K562 (cell line): ENCODE results near the gene BTBD10. TPM values are rescaled to one million over a fixed set of nuclear protein-coding genes. Genes with fewer than 3 reads are reported as not detected.

Source experiments
- KDM1A ChIP-seq, 2 experiments: fragments of 450-650 bp; IDR thresholded peaks; 2 replicates each; pipeline ENCODE4 v1.6.1; 2016; ENCODE audit warnings: mild to moderate bottlenecking in 2 of 2
- L3MBTL2 ChIP-seq: fragments of 450-650 bp; IDR thresholded peaks from 2 replicates; pipeline ENCODE4 v1.6.1; 2016; ENCODE audit warnings: mild to moderate bottlenecking, moderate library complexity
- LARP7 ChIP-seq: fragments of 450-650 bp; IDR thresholded peaks from 2 replicates; pipeline ENCODE4 v1.6.1; 2016
- MAFF ChIP-seq: IDR thresholded peaks from 2 replicates; pipeline ENCODE4 v1.6.1; 2012; ENCODE audit warnings: low read length, improper control_type of control experiment
- MGA ChIP-seq: fragments of 450-650 bp; IDR thresholded peaks from 2 replicates; pipeline ENCODE4 v1.6.1; 2016; ENCODE audit warnings: mild to moderate bottlenecking, moderate library complexity
- NRF1 ChIP-seq, 2 experiments: fragments of 450-650 bp; IDR thresholded peaks in 1 of 2; conservative IDR thresholded peaks in 1 of 2; 2 replicates each; pipeline ENCODE4 v1.6.1; 2014; ENCODE audit warnings: mild to moderate bottlenecking in 2 of 2
- SAFB2 ChIP-seq: fragments of 200-400 bp; formaldehyde crosslinking; IDR thresholded peaks from 2 replicates; pipeline ENCODE4 v1.6.1; 2018; ENCODE audit warnings: borderline replicate concordance, low read length, low read depth, moderate library complexity; ENCODE audit not compliant: severe bottlenecking
- SIRT6 ChIP-seq: IDR thresholded peaks from one replicate; pipeline ENCODE4 v1.6.1; 2012; ENCODE audit warnings: low read depth, mild to moderate bottlenecking, control low read depth, inconsistent platforms, low read length, moderate library complexity
- SUPT5H ChIP-seq: fragments of 450-650 bp; IDR thresholded peaks from 2 replicates; pipeline ENCODE4 v1.6.1; 2016
- TAF1 ChIP-seq: IDR thresholded peaks from 2 replicates; pipeline ENCODE4 v1.6.1; 2011; ENCODE audit warnings: mild to moderate bottlenecking, low read length, moderate library complexity; ENCODE audit not compliant: insufficient read depth, control insufficient read depth, severe bottlenecking; ENCODE audit errors: extremely low read depth
- ZKSCAN3 ChIP-seq: fragments of 250-450 bp; sonication (Bioruptor Pico); IDR thresholded peaks from 2 replicates; pipeline ENCODE4 v1.4.0; 2020
- ZNF140 ChIP-seq: fragments of 250-450 bp; sonication (Bioruptor Pico); IDR thresholded peaks from 2 replicates; pipeline ENCODE4 v1.8.0; 2021; ENCODE audit warnings: moderate library complexity, mild to moderate bottlenecking, inconsistent platforms
- ZNF79 ChIP-seq: fragments of 250-450 bp; sonication (Bioruptor Pico); IDR thresholded peaks from 2 replicates; pipeline ENCODE4 v1.4.0; 2020; ENCODE audit warnings: low read depth, mild to moderate bottlenecking, moderate library complexity
- polyA plus RNA-seq, 8 experiments: library from polyadenylated mRNA; depleted of rRNA in 4 of 8; stranded (reverse) in 5 of 8; unstranded in 3 of 8; fragments of >200 nt; fragmentation: Nextera tagmentation in 2 of 8; fragmentation: Illumina TruSeq in 1 of 8; extraction: Ambion mirVana in 2 of 8; extraction: Trizol in 1 of 8; gene quantifications; 2 replicates each; pipeline versions ENCODE4 v1.2.1 to v1.2.3, GENCODE V29; 2011 to 2014; ENCODE audit warnings: inconsistent platforms in 1 of 8, missing spikeins in 1 of 8
- total RNA-seq, 7 experiments: library from RNA; depleted of rRNA in 6 of 7; stranded (reverse); fragments of >200 nt in 6 of 7; fragmentation: Illumina TruSeq in 2 of 7; extraction: Trizol in 2 of 7; gene quantifications; 2 replicates each; pipeline versions ENCODE4 v1.2.1 to v1.2.3, GENCODE V29; 2011 to 2021; ENCODE audit warnings: low replicate concordance in 1 of 7
- TF ChIP-seq, protein P1 (sequence below), 2 experiments: fragments of 450-650 bp; conservative IDR thresholded peaks; 2 replicates each; pipeline ENCODE4 v1.6.1; 2017; ENCODE audit warnings: mild to moderate bottlenecking in 2 of 2, moderate library complexity in 2 of 2
- TF ChIP-seq, protein P2 (sequence below): fragments of 250-450 bp; sonication (Bioruptor Pico); IDR thresholded peaks from 2 replicates; pipeline ENCODE4 v1.8.0; 2022; ENCODE audit warnings: moderate library complexity, mild to moderate bottlenecking, inconsistent platforms

BTBD10 gene
- total and polyA plus RNA-seq, 9 of the 15 experiments (the other 6 are each of a cell fraction or from before 2014, with no cell fraction given), result 11.6 to 22.8 (median 16.3) TPM

DNA sequence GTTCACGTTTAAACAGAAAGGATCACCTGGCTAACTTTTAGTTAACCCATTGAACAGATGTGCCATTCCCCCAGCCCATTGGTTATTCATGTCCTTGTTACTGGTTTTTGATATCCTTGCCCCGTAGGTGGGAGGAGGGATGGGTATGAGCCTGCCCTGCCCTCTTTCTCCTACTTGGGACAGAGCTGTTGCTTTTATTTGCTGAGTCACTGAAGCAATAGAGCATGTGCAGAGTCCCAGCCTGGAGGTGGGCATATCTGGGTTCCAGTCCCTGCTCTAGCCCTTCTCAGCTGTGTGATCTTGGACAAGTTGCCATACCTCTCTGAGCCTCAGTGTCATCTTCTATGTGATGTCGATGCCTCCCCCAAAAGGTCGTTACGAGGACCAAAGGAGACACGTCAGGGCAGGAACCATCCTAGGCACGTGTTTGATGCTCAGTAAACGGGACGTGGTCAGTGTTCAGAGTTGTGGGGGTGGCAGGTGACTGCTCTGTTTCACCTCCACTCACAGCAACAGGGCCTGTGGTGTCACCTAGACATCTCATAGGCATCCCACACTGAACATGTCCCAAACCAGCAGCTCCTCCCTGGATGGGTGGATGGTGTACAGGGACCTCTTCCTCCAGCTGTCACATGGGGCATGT is 124.5 kb downstream of the BTBD10 start (continued):
- TF ChIP-seq MGA (peak; percentile 10; the same call in 1 of the 2 replicates), ZKSCAN3 (no peak), NRF1 (conservative IDR thresholded peaks at IDR 0.05 in 1 of 2, IDR thresholded peaks at IDR 0.05 in 1 of 2) (peak; percentile 45 to 66; a peak in 3 of 4 replicates), SUPT5H (no peak), L3MBTL2 (0 out of 2 replicates have a peak, but pooled peaks have one; percentile 17), LARP7 (no peak), SAFB2 (no peak), TAF1 (no peak), MAFF (peak; percentile 73), ZNF140 (CRISPR knock-in tag) (no peak), SIRT6 (no peak), KDM1A (IDR thresholded peaks at IDR 0.05) (peak in 1 of 2 experiments; percentile 59; a peak in 1 of 4 replicates), ZNF79 (CRISPR knock-in tag) (no peak)
- TF ChIP-seq, protein P1, sequence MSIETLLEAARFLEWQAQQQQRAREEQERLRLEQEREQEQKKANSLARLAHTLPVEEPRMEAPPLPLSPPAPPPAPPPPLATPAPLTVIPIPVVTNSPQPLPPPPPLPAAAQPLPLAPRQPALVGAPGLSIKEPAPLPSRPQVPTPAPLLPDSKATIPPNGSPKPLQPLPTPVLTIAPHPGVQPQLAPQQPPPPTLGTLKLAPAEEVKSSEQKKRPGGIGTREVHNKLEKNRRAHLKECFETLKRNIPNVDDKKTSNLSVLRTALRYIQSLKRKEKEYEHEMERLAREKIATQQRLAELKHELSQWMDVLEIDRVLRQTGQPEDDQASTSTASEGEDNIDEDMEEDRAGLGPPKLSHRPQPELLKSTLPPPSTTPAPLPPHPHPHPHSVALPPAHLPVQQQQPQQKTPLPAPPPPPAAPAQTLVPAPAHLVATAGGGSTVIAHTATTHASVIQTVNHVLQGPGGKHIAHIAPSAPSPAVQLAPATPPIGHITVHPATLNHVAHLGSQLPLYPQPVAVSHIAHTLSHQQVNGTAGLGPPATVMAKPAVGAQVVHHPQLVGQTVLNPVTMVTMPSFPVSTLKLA (conservative IDR thresholded peaks at IDR 0.05), result no peak
- TF ChIP-seq, protein P2, sequence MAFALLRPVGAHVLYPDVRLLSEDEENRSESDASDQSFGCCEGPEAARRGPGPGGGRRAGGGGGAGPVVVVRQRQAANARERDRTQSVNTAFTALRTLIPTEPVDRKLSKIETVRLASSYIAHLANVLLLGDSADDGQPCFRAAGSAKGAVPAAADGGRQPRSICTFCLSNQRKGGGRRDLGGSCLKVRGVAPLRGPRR (CRISPR knock-in tag), result no peak
